ENCODE results near the gene TOLLIP.

Gene TOLLIP

GRCh38 chr11:1259561-1259960 is 49.9 kb downstream of the TOLLIP start:
- Histone ChIP-seq H3K9me3 (ENCODE audit: control insufficient read depth, low read length) (no peaks in the 10 kb centered on the region), H3K27me3 (ENCODE audit: control insufficient read depth, insufficient read depth, low read length) (no peaks in the 10 kb centered on the region), H3K4me1 (peaks cover 6% of the 10 kb centered on the region), H3K27ac (no peak overlapping the region), H3K9ac (no peak overlapping the region), H3K4me3 (ENCODE audit: low read depth, low read length) (no peak overlapping the region), H3K4me2 (ENCODE audit: low read length) (no peak overlapping the region), H3K36me3 (ENCODE audit: control insufficient read depth, insufficient read depth, low read length) (no peaks in the 10 kb centered on the region), H2AFZ (no peak overlapping the region), H3K79me2 (no peaks in the 10 kb centered on the region)
- TF ChIP-seq CTCF (IDR thresholded peaks at IDR 0.05): no peak

GRCh38 chr11:1259076-1259461 is 50.4 kb downstream of the TOLLIP start:
- no peak for TF ChIP-seq CTCF (IDR thresholded peaks at IDR 0.05)

DNA sequence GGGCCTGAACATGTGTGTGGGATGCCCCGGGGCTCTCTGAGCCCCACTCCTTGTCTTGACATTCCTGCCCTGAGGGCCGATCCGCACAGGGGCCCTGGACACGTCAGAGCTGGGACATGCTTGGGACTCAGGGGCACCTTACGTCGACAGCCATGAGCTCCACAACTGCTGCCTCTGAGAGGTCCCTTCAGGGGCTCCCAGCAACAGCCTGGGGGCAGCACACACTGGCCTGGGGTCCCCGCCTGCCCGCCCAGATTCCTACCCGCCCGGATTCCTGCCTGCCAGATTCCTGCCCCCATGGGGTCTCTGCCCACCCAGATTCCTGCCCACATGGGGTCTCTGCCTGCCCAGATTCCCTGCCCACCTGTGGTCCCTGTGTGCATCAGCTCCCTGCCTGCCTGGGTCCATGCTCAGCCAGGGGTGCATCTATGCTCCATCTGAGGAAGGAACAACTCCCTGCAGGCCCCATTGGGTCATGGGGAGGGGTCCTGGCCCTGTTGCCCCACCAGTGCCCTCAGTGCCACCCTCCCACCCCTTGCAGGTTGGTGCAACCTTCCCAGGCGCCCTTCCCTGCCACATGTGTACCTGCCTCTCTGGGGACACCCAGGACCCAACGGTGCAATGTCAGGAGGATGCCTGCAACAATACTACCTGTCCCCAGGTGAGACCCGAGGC is 50.9 kb downstream of the TOLLIP start:
- no peak for TF ChIP-seq CTCF (IDR thresholded peaks at IDR 0.05)
- Histone ChIP-seq H3K4me2 (ENCODE audit: low read length) (no peak overlapping the region), H3K4me3 (ENCODE audit: low read depth, low read length) (no peak overlapping the region), H3K27ac (no peak overlapping the region), H3K27me3 (ENCODE audit: control insufficient read depth, insufficient read depth, low read length) (no peaks in the 10 kb centered on the region), H3K36me3 (ENCODE audit: control insufficient read depth, insufficient read depth, low read length) (no peaks in the 10 kb centered on the region), H2AFZ (no peak overlapping the region), H3K9me3 (ENCODE audit: control insufficient read depth, low read length) (no peaks in the 10 kb centered on the region), H3K4me1 (peaks cover 6% of the 10 kb centered on the region), H3K9ac (no peak overlapping the region), H3K79me2 (no peaks in the 10 kb centered on the region)

More at GRCh38 chr11:1259076-1259461, 50.4 kb downstream of the TOLLIP start:
- Histone ChIP-seq H3K79me2 (no peaks in the 10 kb centered on the region), H3K36me3 (ENCODE audit: control insufficient read depth, insufficient read depth, low read length) (no peaks in the 10 kb centered on the region), H2AFZ (no peak overlapping the region), H3K4me1 (peaks cover 6% of the 10 kb centered on the region), H3K4me3 (ENCODE audit: low read depth, low read length) (no peak overlapping the region), H3K9me3 (ENCODE audit: control insufficient read depth, low read length) (no peaks in the 10 kb centered on the region), H3K9ac (no peak overlapping the region), H3K27ac (no peak overlapping the region), H3K27me3 (ENCODE audit: control insufficient read depth, insufficient read depth, low read length) (no peaks in the 10 kb centered on the region), H3K4me2 (ENCODE audit: low read length) (no peak overlapping the region)

DNA sequence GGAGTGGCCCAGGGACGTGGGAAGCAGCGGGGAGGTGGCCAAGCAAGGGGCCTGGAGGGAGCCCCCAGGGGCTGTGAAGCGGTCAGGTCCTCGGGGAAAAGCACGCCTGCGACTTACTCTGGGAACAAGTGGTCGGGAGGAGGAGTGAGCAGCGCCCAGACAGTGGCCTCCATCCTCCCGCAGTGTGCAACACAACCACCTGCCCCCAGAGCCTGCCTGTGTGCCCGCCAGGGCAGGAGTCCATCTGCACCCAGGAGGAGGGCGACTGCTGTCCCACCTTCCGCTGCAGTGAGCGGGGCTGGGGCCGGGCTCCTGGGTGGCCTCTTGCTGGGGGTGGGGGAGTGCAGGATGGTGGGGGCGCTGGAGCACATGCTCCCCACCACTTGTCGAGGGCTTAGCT is 51.5 kb downstream of the TOLLIP start:
- no peaks in the 10 kb centered on the region for H3K27me3 ChIP-seq (ENCODE audit: control insufficient read depth, insufficient read depth, low read length)
- no peak overlapping the region for H3K4me2 ChIP-seq (ENCODE audit: low read length)
- peaks cover 4% of the 10 kb centered on the region for H3K4me1 ChIP-seq
- H3K27ac ChIP-seq: no peak overlapping the region
- H3K9me3 ChIP-seq (ENCODE audit: control insufficient read depth, low read length): no peaks in the 10 kb centered on the region
- no peak overlapping the region for H2AFZ ChIP-seq
- no peaks in the 10 kb centered on the region for H3K36me3 ChIP-seq (ENCODE audit: control insufficient read depth, insufficient read depth, low read length)
- H3K4me3 ChIP-seq (ENCODE audit: low read depth, low read length): no peak overlapping the region
- H3K9ac ChIP-seq: no peak overlapping the region
- no peaks in the 10 kb centered on the region for H3K79me2 ChIP-seq
- TF ChIP-seq CTCF (IDR thresholded peaks at IDR 0.05): no peak

DNA sequence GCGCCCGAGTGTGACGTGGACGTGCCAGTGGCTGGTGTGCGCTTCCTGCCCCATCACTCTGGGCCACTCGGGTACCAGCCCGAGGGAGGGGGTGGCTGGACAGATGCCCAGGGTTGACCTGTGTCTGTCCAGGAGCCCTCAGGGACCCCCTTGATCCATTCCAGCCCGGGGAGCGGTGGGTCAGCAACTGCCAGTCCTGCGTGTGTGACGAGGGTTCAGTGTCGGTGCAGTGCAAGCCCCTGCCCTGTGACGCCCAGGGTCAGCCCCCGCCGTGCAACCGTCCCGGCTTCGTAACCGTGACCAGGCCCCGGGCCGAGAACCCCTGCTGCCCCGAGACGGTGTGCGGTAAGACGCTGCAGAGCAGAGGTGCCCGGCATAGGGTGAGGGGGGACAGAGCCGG is 52.1 kb downstream of the TOLLIP start:
- Histone ChIP-seq H3K9me3 (ENCODE audit: control insufficient read depth, low read length) (no peaks in the 10 kb centered on the region), H2AFZ (no peak overlapping the region)
- no peak for TF ChIP-seq CTCF (IDR thresholded peaks at IDR 0.05)

More for the DNA sequence above, 52.1 kb downstream of the TOLLIP start:
- H3K4me2 ChIP-seq (ENCODE audit: low read length): no peak overlapping the region
- no peaks in the 10 kb centered on the region for H3K36me3 ChIP-seq (ENCODE audit: control insufficient read depth, insufficient read depth, low read length)
- peaks cover 2% of the 10 kb centered on the region for H3K4me1 ChIP-seq
- no peak overlapping the region for H3K9ac ChIP-seq
- H3K27ac ChIP-seq: no peak overlapping the region
- no peak overlapping the region for H3K4me3 ChIP-seq (ENCODE audit: low read depth, low read length)
- H3K27me3 ChIP-seq (ENCODE audit: control insufficient read depth, insufficient read depth, low read length): no peaks in the 10 kb centered on the region
- H3K79me2 ChIP-seq: no peaks in the 10 kb centered on the region

All from parathyroid adenoma (tissue), 2 donors.